GM12878 (cell line): ENCODE data around the gene NRG2.

Experiments
- CBFB ChIP-seq: IDR thresholded peaks from 2 replicates; pipeline ENCODE4 v1.6.1; 2016; ENCODE audit warnings: antibody characterized with exemption, low read depth
- CTCF ChIP-seq, 3 experiments: IDR thresholded peaks in 2 of 3; conservative IDR thresholded peaks in 1 of 3; 2 replicates each; pipeline ENCODE4 v1.5.1; 2011; ENCODE audit warnings: low read depth in 3 of 3, low read length in 3 of 3, mild to moderate bottlenecking in 3 of 3, control low read depth in 2 of 3, moderate library complexity in 2 of 3, inconsistent platforms in 1 of 3, mixed read lengths in 1 of 3; ENCODE audit not compliant: control insufficient read depth in 2 of 3, insufficient read depth in 1 of 3; ENCODE audit errors: extremely low read depth in 1 of 3
- EGR1 ChIP-seq, 2 experiments: IDR thresholded peaks; 1 replicate in 1 of 2; 2 replicates in 1 of 2; pipeline ENCODE4 v1.6.1; 2011 to 2012; ENCODE audit warnings: low read depth in 2 of 2, low read length in 2 of 2, borderline replicate concordance in 1 of 2, mild to moderate bottlenecking in 1 of 2, moderate library complexity in 1 of 2
- EP300 ChIP-seq, 2 experiments: fragments of 150-350 bp in 1 of 2; IDR thresholded peaks; 2 replicates each; pipeline ENCODE4 v1.6.1; 2011 to 2012; ENCODE audit warnings: low read depth in 2 of 2, low read length in 2 of 2, borderline replicate concordance in 1 of 2, improper control_type of control experiment in 1 of 2, inconsistent platforms in 1 of 2; ENCODE audit not compliant: control insufficient read depth in 1 of 2
- HCFC1 ChIP-seq: fragments of 150-350 bp; IDR thresholded peaks from 2 replicates; pipeline ENCODE4 v1.6.1; 2014; ENCODE audit warnings: low read length
- POLR2A ChIP-seq: IDR thresholded peaks from 2 replicates; pipeline ENCODE4 v1.6.1; 2011; ENCODE audit warnings: low read depth, mild to moderate bottlenecking, low read length
- USF2 ChIP-seq: IDR thresholded peaks from 2 replicates; pipeline ENCODE4 v1.6.1; 2011; ENCODE audit warnings: low read depth, low read length, improper control_type of control experiment, borderline replicate concordance

GRCh38 chr5:139895046-139895445 lies 148.1 kb downstream of the NRG2 start:
- TF ChIP-seq CTCF (IDR thresholded peaks at IDR 0.05 in 2 of 3, conservative IDR thresholded peaks at IDR 0.05 in 1 of 3; ENCODE audit: control insufficient read depth in 2 of 3, extremely low read depth in 1 of 3, insufficient read depth in 1 of 3, low read depth in 3 of 3, low read length in 3 of 3), result no peak
- no peak for TF ChIP-seq USF2
- no peak for TF ChIP-seq CBFB
- TF ChIP-seq EP300 (IDR thresholded peaks at IDR 0.05; ENCODE audit: borderline replicate concordance in 1 of 2, control insufficient read depth in 1 of 2, low read depth in 2 of 2, low read length in 2 of 2), result no peak
- no peak for TF ChIP-seq POLR2A
- TF ChIP-seq HCFC1, result no peak
- TF ChIP-seq EGR1 (IDR thresholded peaks at IDR 0.05; ENCODE audit: borderline replicate concordance in 1 of 2, low read depth in 2 of 2, low read length in 2 of 2), result no peak
